Thyroid gland (tissue), 4 donors: ENCODE measurements around the gene CPNE4. TPM values are rescaled to one million over a fixed set of nuclear protein-coding genes. Genes with fewer than 3 reads are reported as not detected.
A peak's percentile ranks its signal among the peaks of the same experiment; 100 is the strongest.

Experiments
- DNase-seq, 2 donors: peaks; one replicate each; pipeline ENCODE4 v3.0.0-alpha.2; 2019
- H3K27ac ChIP-seq, 3 donors: fragments of 200-600 bp; sonication (generic); 1 replicate in 2 of 3; 2 replicates in 1 of 3; pipeline ENCODE4 v1.5.1; 2016 to 2019; ENCODE audit warnings: mild to moderate bottlenecking in 1 of 3, moderate library complexity in 1 of 3
- H3K27me3 ChIP-seq: fragments of 200-600 bp; sonication (generic); one replicate; pipeline ENCODE4 v1.5.1; 2019
- H3K36me3 ChIP-seq, 2 donors: fragments of 200-600 bp; sonication (generic); one replicate each; pipeline ENCODE4 v1.5.1; 2016 to 2019
- H3K4me1 ChIP-seq, 2 donors: fragments of 200-600 bp; sonication (generic); one replicate each; pipeline ENCODE4 v1.5.1; 2017 to 2019
- H3K4me3 ChIP-seq, 3 donors: fragments of 200-600 bp; sonication (generic); replicated peaks in 1 of 3; 1 replicate in 2 of 3; 2 replicates in 1 of 3; pipeline ENCODE4 v1.5.1; 2016; ENCODE audit warnings: mild to moderate bottlenecking in 1 of 3
- H3K9me3 ChIP-seq: fragments of 200-600 bp; sonication (generic); one replicate; pipeline ENCODE4 v1.5.1; 2017
- CTCF ChIP-seq, 6 experiments: fragments of 200-600 bp in 3 of 6; fragments of 450-650 bp in 3 of 6; sonication (generic) in 3 of 6; IDR thresholded peaks; one replicate each; pipeline ENCODE4 v1.5.1; 2016 to 2019; ENCODE audit warnings: antibody characterized with exemption in 6 of 6, mild to moderate bottlenecking in 2 of 6, inconsistent platforms in 1 of 6, moderate library complexity in 1 of 6
- POLR2A ChIP-seq, 2 donors: fragments of 450-650 bp; IDR thresholded peaks; one replicate each; pipeline ENCODE4 v1.6.1; 2017; ENCODE audit warnings: antibody characterized with exemption in 2 of 2, mild to moderate bottlenecking in 2 of 2, moderate library complexity in 1 of 2
- WGBS, 2 donors: methylation state at CpG; one replicate each; pipeline ENCODE4 v1.1.5; 2017; 5-methylcytosine and 5-hydroxymethylcytosine counted together
- intact Hi-C: fragments of 100-400 bp; cut with DNase I; formaldehyde crosslinking; loops from one replicate; pipeline ENCODE4 v1.15.1; 2023
- total RNA-seq, 4 donors: library from RNA; depleted of rRNA; stranded (reverse); fragments of >200 nt; gene quantifications; one replicate each; pipeline ENCODE4 v1.2.3, GENCODE V29; 2016

CPNE4 gene
- total RNA-seq, 4 donors from 2014 or later: not detected

GRCh38 chr3:132042681-132043080, 7.9 kb upstream of the CPNE4 start:
- no peaks in the 10 kb centered on the region for H3K9me3 ChIP-seq
- no peak overlapping the region for H3K27ac ChIP-seq
- H3K4me3 ChIP-seq: no peak overlapping the region
- no peak for TF ChIP-seq POLR2A (IDR thresholded peaks at IDR 0.05)
- TF ChIP-seq CTCF (IDR thresholded peaks at IDR 0.05): no peak
- H3K36me3 ChIP-seq: no peaks in the 10 kb centered on the region
- no peaks in the 10 kb centered on the region for H3K4me1 ChIP-seq
- DNase-seq: no peak
- intact Hi-C loops: no loop called here
- no peaks in the 10 kb centered on the region for H3K27me3 ChIP-seq

- no peaks in the 10 kb centered on the region for H3K4me1 ChIP-seq
- H3K36me3 ChIP-seq: no peaks in the 10 kb centered on the region
- no peak overlapping the region for H3K4me3 ChIP-seq
- no peaks in the 10 kb centered on the region for H3K27me3 ChIP-seq
- no peak for DNase-seq
- no peak overlapping the region for H3K27ac ChIP-seq
- no peaks in the 10 kb centered on the region for H3K9me3 ChIP-seq
- WGBS, 2 donors: 0 to 5% methylated on average over 1 of the region's 1 CpG
- intact Hi-C loops: loop anchor here (10.0 kb wide), 1 partner anchor 306 kb away; no protein-coding TSS in a partner anchor
- no peak for TF ChIP-seq POLR2A (IDR thresholded peaks at IDR 0.05)
- TF ChIP-seq CTCF (IDR thresholded peaks at IDR 0.05): peak in 3 of 6 experiments; percentile 45 to 53 (median 50)
Measured at GRCh38 chr3:132038198-132038825, 3.5 kb upstream of the CPNE4 start.

- H3K27ac ChIP-seq: no peak overlapping the region
- no peaks in the 10 kb centered on the region for H3K9me3 ChIP-seq
- intact Hi-C loops: loop anchor here (10.0 kb wide), 1 partner anchor 307 kb away; no protein-coding TSS in a partner anchor
- 41 to 78% methylated on average over 3 of the region's 3 CpGs for WGBS, 2 donors
- DNase-seq: no peak
- no peaks in the 10 kb centered on the region for H3K4me1 ChIP-seq
- TF ChIP-seq POLR2A (IDR thresholded peaks at IDR 0.05): no peak
- no peak for TF ChIP-seq CTCF (IDR thresholded peaks at IDR 0.05)
- no peaks in the 10 kb centered on the region for H3K27me3 ChIP-seq
- no peaks in the 10 kb centered on the region for H3K36me3 ChIP-seq
- H3K4me3 ChIP-seq: no peak overlapping the region
Measured at GRCh38 chr3:132037581-132037980, 2.8 kb upstream of the CPNE4 start.

GRCh38 chr3:132037056-132037455, 2.2 kb upstream of the CPNE4 start:
- intact Hi-C loops: loop anchor here (10.0 kb wide), 1 partner anchor 308 kb away; no protein-coding TSS in a partner anchor
- WGBS, 2 donors: 53 to 59% methylated on average over 3 of the region's 3 CpGs
- Histone ChIP-seq H3K36me3 (no peaks in the 10 kb centered on the region), H3K4me1 (no peaks in the 10 kb centered on the region), H3K9me3 (no peaks in the 10 kb centered on the region), H3K27ac (no peak overlapping the region), H3K27me3 (no peaks in the 10 kb centered on the region), H3K4me3 (no peak overlapping the region)
- no peak for DNase-seq
- TF ChIP-seq CTCF (IDR thresholded peaks at IDR 0.05) (no peak), POLR2A (IDR thresholded peaks at IDR 0.05) (no peak)

GRCh38 chr3:132034097-132034485, 723 bp downstream of the CPNE4 start:
- Histone ChIP-seq H3K9me3 (no peaks in the 10 kb centered on the region), H3K27ac (no peak overlapping the region), H3K4me1 (no peaks in the 10 kb centered on the region), H3K4me3 (no peak overlapping the region), H3K27me3 (no peaks in the 10 kb centered on the region), H3K36me3 (no peaks in the 10 kb centered on the region)
- 1 to 3% methylated on average over 14 of the region's 14 CpGs for WGBS, 2 donors
- intact Hi-C loops: loop anchor here (10.0 kb wide), 1 partner anchor 311 kb away; no protein-coding TSS in a partner anchor
- no peak for TF ChIP-seq POLR2A (IDR thresholded peaks at IDR 0.05)
- no peak for TF ChIP-seq CTCF (IDR thresholded peaks at IDR 0.05)
- DNase-seq: no peak
